ENCODE results near the gene HAUS7.

The HAUS7 gene

GRCh38 chrX:153441981-153442380, 28.4 kb downstream of the HAUS7 start:
- no peak for DNase-seq (ENCODE audit: low read depth in 2 of 2, low spot score in 1 of 2)

- no peak for DNase-seq (ENCODE audit: low read depth in 2 of 2, low spot score in 1 of 2)
Measured at GRCh38 chrX:153441296-153441695, 29.1 kb downstream of the HAUS7 start.

- no peak for DNase-seq (ENCODE audit: low read depth in 2 of 2, low spot score in 1 of 2)
Measured at GRCh38 chrX:153440556-153441135, 29.7 kb downstream of the HAUS7 start.

- no peak for DNase-seq (ENCODE audit: low read depth in 2 of 2, low spot score in 1 of 2)
Measured at GRCh38 chrX:153439977-153440376, 30.4 kb downstream of the HAUS7 start.

GRCh38 chrX:153438532-153438931, 31.8 kb downstream of the HAUS7 start:
- no peak for DNase-seq (ENCODE audit: low read depth in 2 of 2, low spot score in 1 of 2)

GRCh38 chrX:153435845-153436244, 34.5 kb downstream of the HAUS7 start:
- no peak for DNase-seq (ENCODE audit: low read depth in 2 of 2, low spot score in 1 of 2)

GRCh38 chrX:153434801-153435200, 35.6 kb downstream of the HAUS7 start:
- no peak for DNase-seq (ENCODE audit: low read depth in 2 of 2, low spot score in 1 of 2)

- no peak for DNase-seq (ENCODE audit: low read depth in 2 of 2, low spot score in 1 of 2)
Measured at GRCh38 chrX:153433781-153434285, 36.5 kb downstream of the HAUS7 start.

- DNase-seq (ENCODE audit: low read depth in 2 of 2, low spot score in 1 of 2): no peak
Measured at GRCh38 chrX:153433161-153433680, 37.2 kb downstream of the HAUS7 start.

- DNase-seq (ENCODE audit: low read depth in 2 of 2, low spot score in 1 of 2): no peak
Measured at GRCh38 chrX:153430796-153431195, 39.6 kb downstream of the HAUS7 start.

GRCh38 chrX:153426204-153426603, 44.2 kb downstream of the HAUS7 start:
- no peak for DNase-seq (ENCODE audit: low read depth in 2 of 2, low spot score in 1 of 2)

GRCh38 chrX:153423652-153424051, 46.7 kb downstream of the HAUS7 start:
- no peak for DNase-seq (ENCODE audit: low read depth in 2 of 2, low spot score in 1 of 2)

- no peak for DNase-seq (ENCODE audit: low read depth in 2 of 2, low spot score in 1 of 2)
Measured at GRCh38 chrX:153421856-153422255, 48.5 kb downstream of the HAUS7 start.

GRCh38 chrX:153420851-153421599, 49.4 kb downstream of the HAUS7 start:
- no peak for DNase-seq (ENCODE audit: low read depth in 2 of 2, low spot score in 1 of 2)

- DNase-seq (ENCODE audit: low read depth in 2 of 2, low spot score in 1 of 2): no peak
Measured at GRCh38 chrX:153417637-153418036, 52.7 kb downstream of the HAUS7 start.

GRCh38 chrX:153416781-153417450, 53.5 kb downstream of the HAUS7 start:
- no peak for DNase-seq (ENCODE audit: low read depth in 2 of 2, low spot score in 1 of 2)

- DNase-seq (ENCODE audit: low read depth in 2 of 2, low spot score in 1 of 2): no peak
Measured at GRCh38 chrX:153414856-153415510, 55.4 kb downstream of the HAUS7 start.

GRCh38 chrX:153413731-153414130, 56.6 kb downstream of the HAUS7 start:
- DNase-seq (ENCODE audit: low read depth in 2 of 2, low spot score in 1 of 2): no peak

GRCh38 chrX:153412746-153413720, 57.3 kb downstream of the HAUS7 start:
- DNase-seq (ENCODE audit: low read depth in 2 of 2, low spot score in 1 of 2): no peak

GRCh38 chrX:153411988-153412574, 58.3 kb downstream of the HAUS7 start:
- DNase-seq (ENCODE audit: low read depth in 2 of 2, low spot score in 1 of 2): no peak

All from stimulated activated CD8-positive, alpha-beta memory T cell treated with anti-CD3 and anti-CD28 coated beads, Interleukin-4, amount 100 ng/mL, for 4 hours (primary cell).